Stimulated activated CD4-positive, alpha-beta T cell treated with anti-CD3 and anti-CD28 coated beads, Interleukin-2, amount 100 ng/mL, for 24 hours (primary cell): Measurements from ENCODE around the gene REST.
"Not testable (repeated sequence)": the region's sequence is repeated elsewhere in the genome, so short reads cannot be mapped to it uniquely, and the experiment has no call there.

Experiments used
- DNase-seq, 2 donors: peaks; one replicate each; pipeline ENCODE4 v3.0.0-alpha.2; 2020

The REST gene

GRCh38 chr4:56910172-56910967 is 2.7 kb downstream of the REST start:
- no peak for DNase-seq

GRCh38 chr4:56914336-56914735 is 6.6 kb downstream of the REST start:
- no peak for DNase-seq

DNA sequence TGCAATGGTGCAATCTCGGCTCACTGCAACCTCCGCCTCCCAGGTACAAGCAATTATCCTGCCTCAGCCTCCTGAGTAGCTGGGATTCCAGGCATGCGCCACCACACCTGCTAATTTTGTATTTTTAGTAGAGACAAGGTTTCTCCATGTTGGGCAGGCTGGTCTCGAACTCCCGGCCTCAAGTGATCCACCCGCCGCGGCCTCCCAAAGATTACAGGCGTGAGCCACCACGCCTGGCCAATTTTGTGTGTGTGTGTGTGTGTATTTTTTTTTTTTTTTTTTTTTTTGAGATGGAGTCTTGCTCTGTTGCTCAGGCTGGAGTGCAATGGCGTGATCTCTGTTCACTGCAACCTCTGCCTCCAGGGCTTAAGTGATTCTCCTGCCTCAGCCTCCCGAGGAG is 7.3 kb downstream of the REST start:
- not testable (repeated sequence) for DNase-seq

- DNase-seq, result no peak
Observed at GRCh38 chr4:56927196-56927595, 19.5 kb downstream of the REST start.

DNA sequence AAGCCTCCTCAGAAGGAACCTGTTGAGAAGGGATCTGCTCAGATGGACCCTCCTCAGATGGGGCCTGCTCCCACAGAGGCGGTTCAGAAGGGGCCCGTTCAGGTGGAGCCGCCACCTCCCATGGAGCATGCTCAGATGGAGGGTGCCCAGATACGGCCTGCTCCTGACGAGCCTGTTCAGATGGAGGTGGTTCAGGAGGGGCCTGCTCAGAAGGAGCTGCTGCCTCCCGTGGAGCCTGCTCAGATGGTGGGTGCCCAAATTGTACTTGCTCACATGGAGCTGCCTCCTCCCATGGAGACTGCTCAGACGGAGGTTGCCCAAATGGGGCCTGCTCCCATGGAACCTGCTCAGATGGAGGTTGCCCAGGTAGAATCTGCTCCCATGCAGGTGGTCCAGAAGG is 22.9 kb downstream of the REST start:
- no peak for DNase-seq

DNA sequence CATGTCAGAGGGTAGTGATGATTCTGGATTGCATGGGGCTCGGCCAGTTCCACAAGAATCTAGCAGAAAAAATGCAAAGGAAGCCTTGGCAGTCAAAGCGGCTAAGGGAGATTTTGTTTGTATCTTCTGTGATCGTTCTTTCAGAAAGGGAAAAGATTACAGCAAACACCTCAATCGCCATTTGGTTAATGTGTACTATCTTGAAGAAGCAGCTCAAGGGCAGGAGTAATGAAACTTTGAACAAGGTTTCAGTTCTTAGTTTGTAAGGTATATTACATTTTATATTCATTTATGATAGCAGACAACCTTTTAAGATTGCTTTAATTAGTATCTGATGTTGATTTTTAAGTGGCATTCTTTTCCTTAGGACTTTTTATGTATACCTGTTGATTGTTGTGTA is 24.2 kb downstream of the REST start:
- no peak for DNase-seq

GRCh38 chr4:56937262-56937661 is 29.6 kb downstream of the REST start:
- DNase-seq, result no peak

DNA sequence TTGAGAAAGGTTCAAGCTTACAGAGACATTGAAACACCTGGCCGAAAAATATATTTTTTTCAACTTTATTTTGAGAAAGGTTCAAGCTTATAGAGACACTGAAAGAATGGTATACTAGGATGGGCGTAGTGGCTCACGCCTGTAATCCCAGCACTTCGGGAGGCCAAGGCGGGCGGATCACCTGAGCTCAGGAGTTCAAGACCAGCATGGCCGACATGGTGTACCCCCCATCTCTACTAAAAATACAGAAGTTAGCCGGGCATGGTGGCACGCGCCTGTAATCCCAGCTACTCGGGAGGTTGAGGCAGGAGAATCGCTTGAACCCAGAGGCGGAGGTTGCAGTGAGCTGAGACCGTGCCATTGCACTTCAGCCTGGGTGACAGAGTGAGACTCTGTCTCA is 32.1 kb downstream of the REST start:
- DNase-seq, result not testable (repeated sequence)

DNA sequence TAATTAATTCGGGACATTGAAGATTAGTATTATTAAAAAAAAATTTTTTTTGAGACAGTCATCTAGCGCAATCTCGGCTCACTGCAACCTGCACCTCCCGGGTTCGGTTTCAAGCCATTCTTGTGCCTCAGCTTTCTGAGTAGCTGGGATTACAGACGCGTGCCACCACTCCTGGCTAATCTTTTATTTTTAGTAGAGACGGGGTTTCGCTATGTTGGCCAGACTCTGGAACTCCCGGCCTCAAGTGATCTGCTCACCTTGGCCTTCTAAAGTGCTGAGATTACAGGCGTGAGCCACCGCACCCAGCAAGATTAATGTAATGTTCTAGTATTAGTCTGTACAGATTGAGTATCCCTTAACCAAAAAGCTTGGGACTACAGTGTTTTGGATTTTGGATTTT is 32.7 kb downstream of the REST start:
- no peak for DNase-seq

DNA sequence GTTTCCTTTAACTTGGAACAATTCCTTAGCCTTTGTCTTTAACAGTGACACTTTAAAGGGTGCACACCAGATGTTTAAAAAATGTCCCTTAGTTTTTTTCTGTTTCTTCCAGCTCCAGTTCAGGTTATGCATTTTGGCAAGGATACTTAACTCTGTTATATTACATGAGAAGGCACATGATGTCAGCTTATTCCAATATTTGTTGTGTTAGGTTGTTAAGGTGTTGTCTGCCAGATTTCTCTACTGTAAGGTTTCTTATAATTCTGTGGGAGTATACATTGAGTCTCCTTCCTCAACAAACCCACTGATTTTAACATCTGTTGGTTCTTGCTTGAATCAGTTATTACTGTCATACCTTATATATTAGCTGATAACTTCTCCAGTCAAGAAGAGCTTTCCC is 33.3 kb downstream of the REST start:
- DNase-seq, result no peak

DNA sequence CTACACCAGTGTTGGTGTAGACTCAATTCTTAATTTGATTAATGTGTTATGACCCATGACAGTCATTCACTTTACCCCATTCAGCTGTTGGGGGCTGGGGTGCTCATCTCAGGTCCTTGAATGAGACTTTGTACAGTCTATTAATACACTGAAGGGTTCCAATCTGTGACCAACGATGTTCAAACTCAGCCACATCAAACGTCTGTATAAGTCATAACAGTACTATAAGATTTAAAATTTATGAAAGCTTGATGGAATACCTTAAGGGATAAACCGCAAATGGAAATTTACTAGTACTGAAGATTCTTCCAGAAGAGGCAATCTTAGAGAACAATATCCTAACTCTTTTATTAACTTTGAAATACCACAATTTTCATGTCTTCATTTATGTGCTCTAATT is 33.7 kb downstream of the REST start:
- DNase-seq, result no peak

DNA sequence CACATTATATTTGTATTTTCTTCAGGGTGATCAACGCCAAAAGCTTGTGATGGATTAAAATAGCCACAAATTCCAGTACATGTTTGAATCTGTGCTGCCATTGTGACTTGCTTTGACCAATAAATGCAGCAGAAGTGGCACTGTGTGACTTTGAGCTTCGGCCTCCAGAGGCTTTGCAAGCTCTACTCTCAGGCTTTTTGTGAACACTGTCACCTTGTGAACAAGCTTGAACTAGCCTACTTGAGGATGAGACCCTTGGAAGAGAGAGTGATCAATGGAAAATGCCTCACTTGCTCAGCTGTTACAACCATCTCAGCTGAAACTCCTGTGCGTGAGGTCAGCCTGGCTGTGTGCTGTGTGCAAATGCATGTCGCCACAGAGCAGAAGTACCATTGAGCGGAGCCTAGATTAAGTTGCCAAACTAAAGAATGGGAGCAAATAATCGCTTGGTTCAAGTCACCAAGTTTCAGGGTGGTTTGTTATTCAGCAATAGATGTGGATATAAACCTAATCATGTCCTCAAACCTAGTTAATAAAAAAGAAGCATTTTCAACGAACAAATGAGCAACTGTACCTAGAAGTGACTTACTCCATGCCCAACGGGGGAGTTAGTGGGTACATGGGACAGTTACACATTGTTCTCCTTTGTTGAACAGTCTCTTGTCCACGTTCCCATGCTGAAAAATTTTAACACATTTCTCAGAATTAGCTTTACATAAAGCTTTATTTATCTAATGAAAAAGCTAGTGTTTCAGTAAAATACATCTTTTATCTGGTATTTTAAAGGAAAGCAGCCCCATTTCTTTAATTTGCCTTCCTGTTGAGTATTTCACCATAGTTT is 46.2 kb downstream of the REST start:
- DNase-seq, result no peak

- no peak for DNase-seq
Observed at GRCh38 chr4:56958111-56958517, 50.4 kb downstream of the REST start.

GRCh38 chr4:56959100-56959499 is 51.4 kb downstream of the REST start:
- DNase-seq, result no peak

DNA sequence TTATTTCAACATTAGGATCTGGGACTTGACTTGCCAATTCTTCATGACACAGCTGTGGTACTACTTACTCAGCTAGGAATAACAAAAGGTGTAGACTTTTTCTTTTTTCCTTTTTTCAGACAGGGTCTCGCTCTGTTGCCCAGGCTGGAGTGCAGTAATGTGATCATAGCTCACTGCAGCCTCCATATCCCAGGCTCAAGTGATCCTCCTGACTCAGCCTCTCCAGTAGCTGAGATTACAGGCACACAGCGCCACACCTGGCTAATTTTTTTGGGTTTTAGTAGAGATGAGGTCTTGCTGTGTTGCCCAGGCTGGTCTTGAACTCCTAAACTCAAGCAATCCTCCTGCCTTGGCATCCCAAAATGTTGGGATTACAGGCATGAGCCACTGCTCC is 53.4 kb downstream of the REST start:
- DNase-seq, result no peak

GRCh38 chr4:56971383-56971782 is 63.7 kb downstream of the REST start:
- DNase-seq, result no peak

DNA sequence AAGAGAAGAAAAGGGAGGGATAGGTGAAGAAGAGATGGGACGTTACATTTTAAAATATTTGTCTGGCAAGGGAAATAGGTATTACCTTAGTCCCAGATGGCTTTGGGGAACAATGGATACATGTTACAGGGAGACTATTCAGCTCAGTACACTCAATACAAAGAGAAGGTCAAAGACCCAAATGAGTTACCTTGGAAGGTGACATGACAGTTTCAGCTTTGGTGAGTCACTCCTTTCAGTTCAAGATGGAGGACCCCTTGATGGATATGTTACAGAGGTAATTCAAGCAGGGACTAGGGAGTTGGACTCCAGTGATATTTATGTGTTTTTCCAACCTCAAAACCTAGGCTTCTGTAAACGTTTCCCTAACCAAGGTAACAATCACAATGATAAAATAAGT is 64.7 kb downstream of the REST start:
- DNase-seq, result no peak

DNA sequence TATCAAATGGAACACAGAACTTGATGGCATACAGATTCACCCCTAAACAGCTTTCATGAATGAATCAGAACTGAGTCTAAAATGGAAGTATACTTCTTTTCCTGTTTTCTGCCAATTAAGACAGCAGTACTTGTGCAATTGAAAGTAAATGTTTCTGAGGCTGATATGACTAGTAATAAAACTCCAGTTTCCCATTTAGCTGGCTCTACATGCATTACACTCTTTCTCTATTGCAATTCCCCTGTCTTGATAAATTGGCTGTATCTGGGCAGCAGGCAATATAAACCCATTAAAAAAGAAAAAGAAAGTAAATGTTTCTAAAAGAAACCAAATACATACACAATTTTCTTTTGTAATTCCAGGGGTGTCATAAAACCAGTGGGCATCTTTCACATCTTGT is 65.1 kb downstream of the REST start:
- DNase-seq, result no peak

DNA sequence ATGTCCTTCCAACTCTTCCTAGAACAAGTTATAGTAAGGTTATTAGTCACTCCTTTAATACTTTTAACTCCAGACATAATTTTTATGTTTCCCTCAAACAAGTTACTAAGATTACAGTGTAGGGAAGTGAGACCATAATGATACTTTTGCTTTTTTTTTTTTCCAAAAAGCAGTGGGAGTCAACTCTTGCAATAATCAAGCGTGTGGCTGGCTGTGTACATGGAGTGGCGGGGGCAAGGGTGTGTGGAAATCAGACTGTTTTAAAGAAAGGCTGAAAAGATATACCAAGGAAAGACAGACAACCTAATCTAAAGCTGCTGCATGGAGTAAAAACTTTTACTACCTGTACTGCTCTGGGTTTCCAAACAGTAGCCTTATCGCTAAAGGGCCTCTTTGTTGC is 65.6 kb downstream of the REST start:
- DNase-seq, result no peak

- DNase-seq, result peak; percentile 13 to 21
Observed at GRCh38 chr4:56976283-56976836, 68.7 kb downstream of the REST start.

- DNase-seq, result peak; percentile 54 to 57
Observed at GRCh38 chr4:56976837-56977320, 69.2 kb downstream of the REST start.

DNA sequence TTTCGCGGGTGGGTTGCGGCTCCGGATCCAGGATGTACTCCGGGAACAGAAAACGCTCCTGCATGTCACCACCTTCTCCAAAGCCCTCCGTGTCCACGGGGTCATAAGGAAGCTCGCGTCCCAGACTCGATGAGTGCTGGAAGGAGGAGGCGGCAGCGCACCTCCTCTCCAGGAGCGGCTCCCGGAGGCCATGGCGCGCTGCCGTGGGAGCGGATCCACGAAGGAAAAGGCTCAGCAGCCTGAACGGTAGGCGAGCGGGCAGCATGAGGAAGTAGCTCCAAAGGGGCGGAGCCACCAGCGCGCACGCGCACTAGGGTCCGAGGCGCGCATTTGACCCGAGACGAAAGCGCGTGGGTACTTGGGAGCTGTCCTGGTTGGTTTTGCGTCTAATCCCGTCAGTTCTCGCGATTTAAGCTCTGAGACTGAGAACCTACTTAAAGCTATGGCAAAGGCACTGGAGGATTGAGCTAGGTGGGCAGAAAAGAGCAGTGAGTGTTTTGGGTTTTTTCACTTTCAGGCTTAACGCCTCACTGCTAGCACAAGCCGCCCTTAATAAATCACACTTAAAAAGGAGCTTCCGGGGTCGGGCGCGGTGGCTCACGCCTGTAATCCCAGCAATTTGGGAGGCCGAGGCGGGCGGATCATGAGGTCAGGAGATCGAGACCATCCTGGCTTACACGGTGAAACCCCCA is 69.8 kb downstream of the REST start, which contains the start of gene NOA1:
Gene NOA1 (minus strand): TSS at position 286 of the 692 bp plus-strand sequence. CDS start 21 bp downstream, at position 265.
- peak; percentile 96 to 97 for DNase-seq

DNA sequence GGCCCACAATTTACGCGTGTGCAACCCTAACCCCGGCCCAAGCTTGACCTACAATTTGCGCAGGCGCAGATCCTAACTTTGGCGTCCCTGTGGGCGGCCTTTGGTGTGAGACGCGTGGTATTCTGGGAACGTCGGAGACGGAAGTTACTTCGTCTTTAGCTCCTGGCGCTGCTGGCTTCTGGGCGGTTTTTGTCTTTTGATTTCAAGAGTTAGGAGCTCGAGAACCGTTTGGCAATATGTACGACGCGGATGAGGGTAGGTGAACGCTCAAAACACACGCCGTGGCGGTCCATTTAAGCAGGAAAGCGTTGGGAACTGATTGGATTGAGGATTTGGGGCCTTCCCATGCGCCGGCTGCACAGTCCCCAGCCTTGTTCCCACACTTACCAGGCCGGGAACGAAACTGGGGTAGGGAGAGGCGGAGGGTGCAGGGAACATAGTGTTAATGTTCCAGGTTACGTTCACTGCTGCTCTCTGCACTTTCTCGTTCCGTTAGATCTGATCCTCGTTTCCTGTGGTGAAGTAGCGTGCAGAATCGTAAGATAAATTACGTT is 71.1 kb downstream of the REST start, which contains the start of gene POLR2B:
Gene POLR2B (plus strand): TSS at position 147 of the 554 bp plus-strand sequence. CDS start 90 bp downstream, at position 237.
- peak; percentile 90 to 92 for DNase-seq
